Liver (tissue), 3 donors: Measurements from ENCODE around the gene BRD9.

Source experiments
- ATF3 ChIP-seq: IDR thresholded peaks from 2 replicates; pipeline ENCODE4 v1.6.1; 2016; ENCODE audit warnings: antibody characterized with exemption
- CTCF ChIP-seq: fragments of 150-350 bp; IDR thresholded peaks from 2 replicates; pipeline ENCODE4 v1.5.1; 2017; ENCODE audit warnings: improper control_type of control experiment, low read depth, low read length; ENCODE audit not compliant: missing input control
- EGR1 ChIP-seq, 2 donors: IDR thresholded peaks; 2 replicates each; pipeline ENCODE4 v1.6.1; 2016 to 2018; ENCODE audit warnings: antibody characterized with exemption in 2 of 2, low read depth in 2 of 2
- FOXA1 ChIP-seq: IDR thresholded peaks from 2 replicates; pipeline ENCODE4 v1.6.1; 2016; ENCODE audit warnings: antibody characterized with exemption
- FOXA2 ChIP-seq: IDR thresholded peaks from 2 replicates; pipeline ENCODE4 v1.6.1; 2016; ENCODE audit warnings: antibody characterized with exemption
- GABPA ChIP-seq, 2 donors: IDR thresholded peaks in 1 of 2; conservative IDR thresholded peaks in 1 of 2; 2 replicates each; pipeline ENCODE4 v1.6.1; 2016; ENCODE audit warnings: antibody characterized with exemption in 2 of 2, mild to moderate bottlenecking in 1 of 2, moderate library complexity in 1 of 2
- HNF4G ChIP-seq: IDR thresholded peaks from 2 replicates; pipeline ENCODE4 v1.6.1; 2016; ENCODE audit warnings: antibody characterized with exemption
- RAD21 ChIP-seq, 2 donors: IDR thresholded peaks; 2 replicates each; pipeline ENCODE4 v1.6.1; 2016; ENCODE audit warnings: antibody characterized with exemption in 2 of 2, mild to moderate bottlenecking in 2 of 2
- REST ChIP-seq: IDR thresholded peaks from 2 replicates; pipeline ENCODE4 v1.6.1; 2016; ENCODE audit warnings: antibody characterized with exemption, mild to moderate bottlenecking
- SP1 ChIP-seq: IDR thresholded peaks from 2 replicates; pipeline ENCODE4 v1.6.1; 2018; ENCODE audit warnings: antibody characterized with exemption, mild to moderate bottlenecking
- TAF1 ChIP-seq: conservative IDR thresholded peaks from 2 replicates; pipeline ENCODE4 v1.6.1; 2016; ENCODE audit warnings: antibody characterized with exemption, mild to moderate bottlenecking
- YY1 ChIP-seq: IDR thresholded peaks from 2 replicates; pipeline ENCODE4 v1.6.1; 2016; ENCODE audit warnings: antibody characterized with exemption, mild to moderate bottlenecking
- TF ChIP-seq, protein P1 (sequence below): IDR thresholded peaks from 2 replicates; pipeline ENCODE4 v1.6.1; 2016; ENCODE audit warnings: antibody characterized with exemption
- donor health status: healthy.
- donor health status: healthy.

DNA sequence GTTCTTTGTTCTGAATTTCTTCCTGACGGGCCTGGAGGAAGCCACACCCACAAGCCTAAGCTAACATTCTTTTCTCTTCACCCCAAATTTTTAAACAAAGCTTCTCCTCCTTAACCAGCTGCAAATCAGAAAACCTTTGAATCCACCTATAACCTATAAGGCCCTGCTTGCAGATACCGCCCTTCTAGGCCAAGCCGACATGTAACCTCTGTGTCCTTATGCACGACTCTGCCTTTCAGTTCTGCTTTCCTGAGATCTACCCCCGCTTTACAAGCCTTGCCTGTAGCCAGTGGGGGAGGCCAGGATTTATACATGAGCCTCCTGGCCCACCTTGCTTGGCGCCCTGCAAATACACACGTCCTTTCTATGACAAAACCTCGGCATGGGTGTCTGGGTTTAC lies 19.3 kb downstream of the BRD9 start:
- TF ChIP-seq CTCF (no peak), YY1 (no peak), TAF1 (no peak), RAD21 (IDR thresholded peaks at IDR 0.05) (no peak), GABPA (IDR thresholded peaks at IDR 0.05 in 1 of 2, conservative IDR thresholded peaks at IDR 0.05 in 1 of 2) (no peak), REST (no peak), SP1 (no peak), ATF3 (no peak), FOXA2 (no peak), HNF4G (no peak), EGR1 (IDR thresholded peaks at IDR 0.05; ENCODE audit: low read depth in 2 of 2) (no peak), FOXA1 (no peak)
- TF ChIP-seq, protein P1, sequence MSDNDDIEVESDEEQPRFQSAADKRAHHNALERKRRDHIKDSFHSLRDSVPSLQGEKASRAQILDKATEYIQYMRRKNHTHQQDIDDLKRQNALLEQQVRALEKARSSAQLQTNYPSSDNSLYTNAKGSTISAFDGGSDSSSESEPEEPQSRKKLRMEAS = no peak
